ENCODE results near the gene WFS1. TPM values are rescaled to one million over a fixed set of nuclear protein-coding genes. Genes with fewer than 3 reads are reported as not detected.

Gene WFS1
- total and polyA plus RNA-seq, 10 donors = 4.9 to 62.2 (median 34.8) TPM

- no peak for DNase-seq
- H3K4me3 ChIP-seq = no peak overlapping the region
- TF ChIP-seq CTCF (IDR thresholded peaks at IDR 0.05 in 8 of 11, conservative IDR thresholded peaks at IDR 0.05 in 3 of 11) = peak in 2 of 11 experiments; percentile 6 to 13
- no peak for TF ChIP-seq POLR2A (IDR thresholded peaks at IDR 0.05)
- H3K4me1 ChIP-seq = peaks cover 50 to 87% (median 78%) of the 10 kb centered on the region in 6 donors
- H3K36me3 ChIP-seq = peaks cover 0 to 30% (median 0%) of the 10 kb centered on the region in 6 donors
- intact Hi-C loops (cut with DNase I; ENCODE audit: low total_unique reads) = no loop called here
- H3K27me3 ChIP-seq (replicated peaks in 1 of 7) = no peaks in the 10 kb centered on the region
- H3K9me3 ChIP-seq = no peaks in the 10 kb centered on the region
- WGBS, 5 donors = 73 to 88% (median 82%) methylated on average over 10 to 16 of the region's 16 CpGs
- H3K27ac ChIP-seq = peak overlapping the region in 3 of 8 donors; percentile 75 to 84 (median 79)
Measured at GRCh38 chr4:6280365-6280996, 10.8 kb downstream of the WFS1 start.

- 57 to 75% (median 64%) methylated on average over 17 to 20 of the region's 20 CpGs for WGBS, 5 donors
- Histone ChIP-seq H3K27me3 (replicated peaks in 1 of 7) (no peaks in the 10 kb centered on the region), H3K27ac (peak overlapping the region in 7 of 8 donors; percentile 30 to 84 (median 63)), H3K4me3 (no peak overlapping the region), H3K4me1 (peaks cover 45 to 75% (median 67%) of the 10 kb centered on the region in 6 donors), H3K9me3 (no peaks in the 10 kb centered on the region), H3K36me3 (peaks cover 0 to 30% (median 0%) of the 10 kb centered on the region in 6 donors)
- no peak for DNase-seq
- peak in 1 of 3 donors; percentile 79 for TF ChIP-seq POLR2AphosphoS5 (IDR thresholded peaks at IDR 0.05)
- no peak for TF ChIP-seq POLR2A (IDR thresholded peaks at IDR 0.05)
- TF ChIP-seq CTCF (IDR thresholded peaks at IDR 0.05 in 8 of 11, conservative IDR thresholded peaks at IDR 0.05 in 3 of 11) = no peak
- intact Hi-C loops (cut with DNase I; ENCODE audit: low total_unique reads) = no loop called here
Measured at GRCh38 chr4:6281436-6282313, 12.0 kb downstream of the WFS1 start.

DNA sequence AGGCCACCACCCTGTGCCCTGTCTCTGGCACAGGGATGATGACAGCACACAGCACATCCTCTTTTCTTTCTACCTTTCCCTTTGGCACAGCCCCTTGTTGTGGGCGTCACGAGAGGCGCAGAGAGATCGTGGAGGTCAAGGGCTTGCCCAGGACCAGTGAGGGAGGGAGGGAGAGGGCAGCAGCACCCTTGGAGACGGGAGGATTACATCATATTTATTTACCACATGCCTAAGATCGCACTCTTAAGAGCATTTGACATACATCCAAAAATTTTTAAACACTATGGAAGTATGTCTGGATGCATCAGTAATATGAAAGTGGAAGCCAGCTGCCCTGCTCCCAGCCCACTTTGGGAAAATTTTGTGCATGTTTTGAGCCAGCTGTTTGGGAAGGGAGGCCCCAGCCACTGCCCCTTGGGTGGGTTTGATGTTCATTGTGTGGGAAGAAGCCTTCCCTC lies 12.7 kb downstream of the WFS1 start:
- no peak for DNase-seq
- H3K27me3 ChIP-seq (replicated peaks in 1 of 7) = no peaks in the 10 kb centered on the region
- intact Hi-C loops (cut with DNase I; ENCODE audit: low total_unique reads) = no loop called here
- TF ChIP-seq POLR2A (IDR thresholded peaks at IDR 0.05) = no peak
- TF ChIP-seq POLR2AphosphoS5 (IDR thresholded peaks at IDR 0.05) = peak in 2 of 3 donors; percentile 71 to 85
- H3K36me3 ChIP-seq = peaks cover 0 to 36% (median 4%) of the 10 kb centered on the region in 6 donors
- H3K27ac ChIP-seq = peak overlapping the region in 7 of 8 donors; percentile 30 to 84 (median 63)
- H3K4me1 ChIP-seq = peaks cover 42 to 69% (median 60%) of the 10 kb centered on the region in 6 donors
- H3K4me3 ChIP-seq = no peak overlapping the region
- WGBS, 5 donors = 56 to 66% (median 58%) methylated on average over 6 of the region's 6 CpGs
- H3K9me3 ChIP-seq = no peaks in the 10 kb centered on the region

GRCh38 chr4:6283282-6283681 lies 13.6 kb downstream of the WFS1 start:
- WGBS, 5 donors = 65 to 73% (median 69%) methylated on average over 4 of the region's 4 CpGs
- intact Hi-C loops (cut with DNase I; ENCODE audit: low total_unique reads) = no loop called here
- TF ChIP-seq POLR2A (IDR thresholded peaks at IDR 0.05) (no peak), POLR2AphosphoS5 (IDR thresholded peaks at IDR 0.05) (peak in 1 of 3 donors; percentile 38), CTCF (IDR thresholded peaks at IDR 0.05 in 8 of 11, conservative IDR thresholded peaks at IDR 0.05 in 3 of 11) (no peak)
- Histone ChIP-seq H3K4me3 (no peak overlapping the region), H3K27ac (peak overlapping the region in 6 of 8 donors; percentile 15 to 84 (median 69)), H3K4me1 (peaks cover 36 to 59% (median 51%) of the 10 kb centered on the region in 6 donors), H3K27me3 (replicated peaks in 1 of 7) (no peaks in the 10 kb centered on the region), H3K36me3 (peaks cover 0 to 37% (median 9%) of the 10 kb centered on the region in 6 donors), H3K9me3 (no peaks in the 10 kb centered on the region)
- DNase-seq = no peak
